OCI-LY3 (cell line): ENCODE results near the gene FRMD6.
"Not testable (repeated sequence)": the region's sequence is repeated elsewhere in the genome, so short reads cannot be mapped to it uniquely, and the experiment has no call there.

Source experiments
- CTCF ChIP-seq: fragments of 200-600, 300-600 bp; sonication (generic); IDR thresholded peaks from 2 replicates; pipeline ENCODE4 v1.5.1; 2014; ENCODE audit warnings: antibody characterized with exemption, low read length, low read depth
- EZH2phosphoT487 ChIP-seq: fragments of 200-600 bp; shearing (Covaris generic); IDR thresholded peaks from 2 replicates; pipeline ENCODE4 v1.6.1; 2018; ENCODE audit warnings: antibody characterized with exemption, mixed run types, low read depth

GRCh38 chr14:51757756-51758155 is 106.0 kb downstream of the FRMD6 start:
- not testable (repeated sequence) for TF ChIP-seq CTCF, EZH2phosphoT487
